GM23248 (cell line): ENCODE results near the gene SEMA4D. TPM values are rescaled to one million over a fixed set of nuclear protein-coding genes. Genes with fewer than 3 reads are reported as not detected.
A peak's percentile ranks its signal among the peaks of the same experiment; 100 is the strongest.

Source experiments
- DNase-seq: peaks from one replicate; pipeline ENCODE4 v3.0.0-alpha.2; 2015
- H2AFZ ChIP-seq: fragments of 200-600 bp; sonication (generic); 2 replicates; pipeline ENCODE4 v1.6.1; 2016; ENCODE audit warnings: antibody characterized with exemption
- H3F3A ChIP-seq: fragments of 200-600 bp; sonication (generic); 2 replicates; pipeline ENCODE4 v1.6.1; 2016; ENCODE audit warnings: mild to moderate bottlenecking, antibody characterized with exemption, mixed run types; ENCODE audit not compliant: insufficient read depth
- H3K27ac ChIP-seq: fragments of 200-600 bp; sonication (generic); 2 replicates; pipeline ENCODE4 v1.5.1; 2016; ENCODE audit warnings: mild to moderate bottlenecking
- H3K27me3 ChIP-seq: fragments of 200-600 bp; sonication (generic); replicated peaks from 2 replicates; pipeline ENCODE4 v1.6.1; 2016; ENCODE audit warnings: mild to moderate bottlenecking; ENCODE audit not compliant: insufficient read depth
- H3K36me3 ChIP-seq: fragments of 200-600 bp; sonication (generic); 2 replicates; pipeline ENCODE4 v1.6.1; 2016; ENCODE audit warnings: low read depth, mild to moderate bottlenecking
- H3K4me1 ChIP-seq: fragments of 200-600 bp; sonication (generic); 2 replicates; pipeline ENCODE4 v1.6.1; 2016; ENCODE audit warnings: mild to moderate bottlenecking; ENCODE audit not compliant: insufficient read depth
- H3K4me2 ChIP-seq: fragments of 200-600 bp; sonication (generic); one replicate; pipeline ENCODE4 v1.6.1; 2016; ENCODE audit warnings: mild to moderate bottlenecking; ENCODE audit not compliant: unreplicated experiment
- H3K4me3 ChIP-seq: fragments of 200-600 bp; sonication (generic); 2 replicates; pipeline ENCODE4 v1.5.1; 2016; ENCODE audit warnings: mild to moderate bottlenecking
- H3K79me2 ChIP-seq: fragments of 200-600 bp; sonication (generic); 2 replicates; pipeline ENCODE4 v1.6.1; 2016; ENCODE audit warnings: mild to moderate bottlenecking; ENCODE audit not compliant: insufficient read depth
- H3K9ac ChIP-seq: fragments of 200-600 bp; sonication (generic); 2 replicates; pipeline ENCODE4 v1.6.1; 2016; ENCODE audit warnings: mild to moderate bottlenecking
- H3K9me2 ChIP-seq: fragments of 200-600 bp; sonication (generic); 2 replicates; pipeline ENCODE4 v1.6.1; 2016; ENCODE audit warnings: mixed run types, mild to moderate bottlenecking, moderate library complexity; ENCODE audit not compliant: insufficient read depth
- H3K9me3 ChIP-seq: fragments of 200-600 bp; sonication (generic); one replicate; pipeline ENCODE4 v1.6.1; 2017; ENCODE audit warnings: low read depth
- H4K20me1 ChIP-seq: fragments of 200-600 bp; sonication (generic); 2 replicates; pipeline ENCODE4 v1.6.0; 2016; ENCODE audit not compliant: insufficient read depth
- EZH2 ChIP-seq: fragments of 200-600 bp; sonication (generic); IDR thresholded peaks from 2 replicates; pipeline ENCODE4 v1.6.1; 2018; ENCODE audit warnings: antibody characterized with exemption, mild to moderate bottlenecking; ENCODE audit not compliant: insufficient read depth, poor library complexity, severe bottlenecking
- EZH2phosphoT487 ChIP-seq: fragments of 200-600 bp; sonication (generic); IDR thresholded peaks from 2 replicates; pipeline ENCODE4 v1.6.1; 2018; ENCODE audit warnings: antibody characterized with exemption, moderate library complexity, mild to moderate bottlenecking, low read depth; ENCODE audit not compliant: insufficient read depth
- WGBS, 2 experiments: methylation state at CpG; one replicate each; pipeline ENCODE4 v1.1.6; 2015 to 2017; ENCODE audit warnings: low lambda C conversion rate in 2 of 2, low coverage in 1 of 2; ENCODE audit errors: missing lambda C conversion rate in 2 of 2; 5-methylcytosine and 5-hydroxymethylcytosine counted together
- in situ Hi-C: fragments of 300-500 bp; cut with MboI; formaldehyde crosslinking; loops from 2 replicates; pipeline ENCODE4 v1.15.0; 2020
- polyA plus RNA-seq: library from polyadenylated mRNA; unstranded; fragments of >200 nt; fragmentation: Nextera tagmentation; extraction: Ambion mirVana; gene quantifications from 2 replicates; pipeline ENCODE4 v1.2.1, GENCODE V29; 2016
- total RNA-seq: library from RNA; depleted of rRNA; stranded (reverse); fragments of >200 nt; shearing (Covaris generic); gene quantifications from 2 replicates; pipeline ENCODE4 v1.2.3, GENCODE V29; 2014

The SEMA4D gene
- total and polyA plus RNA-seq, 2 experiments from 2014 or later: 0.11 TPM

GRCh38 chr9:89366711-89367110 is 131.2 kb downstream of the SEMA4D start:
- H3K4me2 ChIP-seq: no peak overlapping the region
- no peaks in the 10 kb centered on the region for H4K20me1 ChIP-seq
- H3K79me2 ChIP-seq: no peaks in the 10 kb centered on the region
- no peaks in the 10 kb centered on the region for H3K36me3 ChIP-seq
- H2AFZ ChIP-seq: no peak overlapping the region
- H3K4me3 ChIP-seq: no peak overlapping the region
- H3K4me1 ChIP-seq: no peaks in the 10 kb centered on the region
- H3K27ac ChIP-seq: no peak overlapping the region
- no peak overlapping the region for H3K9ac ChIP-seq
- H3K9me3 ChIP-seq: no peaks in the 10 kb centered on the region
- no peaks in the 10 kb centered on the region for H3K27me3 ChIP-seq
- peak; percentile 29 for DNase-seq
- in situ Hi-C loops: no loop called here
- WGBS, 2 experiments: 75 to 81% methylated on average over 3 of the region's 3 CpGs
- TF ChIP-seq EZH2phosphoT487: no peak
- TF ChIP-seq EZH2: no peak
- H3K9me2 ChIP-seq: no peaks in the 10 kb centered on the region
- H3F3A ChIP-seq: no peaks in the 10 kb centered on the region

GRCh38 chr9:89365532-89365912 is 132.4 kb downstream of the SEMA4D start:
- in situ Hi-C loops: no loop called here
- Histone ChIP-seq H3K27ac (no peak overlapping the region), H2AFZ (no peak overlapping the region), H3K9me3 (no peaks in the 10 kb centered on the region), H3K4me1 (no peaks in the 10 kb centered on the region), H3K36me3 (peaks cover 6% of the 10 kb centered on the region; the same call in 1 of the 2 replicates), H3K4me2 (no peak overlapping the region), H3K9ac (no peak overlapping the region), H3K4me3 (no peak overlapping the region), H3K9me2 (no peaks in the 10 kb centered on the region), H3K79me2 (no peaks in the 10 kb centered on the region), H3F3A (no peaks in the 10 kb centered on the region), H4K20me1 (no peaks in the 10 kb centered on the region), H3K27me3 (no peaks in the 10 kb centered on the region)
- TF ChIP-seq EZH2phosphoT487 (no peak), EZH2 (no peak)
- 98 to 100% methylated on average over 2 of the region's 2 CpGs for WGBS, 2 experiments
- DNase-seq: no peak

- Histone ChIP-seq H4K20me1 (no peaks in the 10 kb centered on the region), H3K4me2 (no peak overlapping the region), H3K36me3 (peaks cover 6% of the 10 kb centered on the region; the same call in 1 of the 2 replicates), H3K4me1 (no peaks in the 10 kb centered on the region), H3K27me3 (no peaks in the 10 kb centered on the region), H3K79me2 (no peaks in the 10 kb centered on the region), H2AFZ (no peak overlapping the region), H3K4me3 (no peak overlapping the region), H3K9me2 (no peaks in the 10 kb centered on the region), H3K9ac (no peak overlapping the region), H3F3A (no peaks in the 10 kb centered on the region; the same call in 1 of the 2 replicates), H3K27ac (no peak overlapping the region), H3K9me3 (no peaks in the 10 kb centered on the region)
- TF ChIP-seq EZH2 (no peak), EZH2phosphoT487 (no peak)
- DNase-seq: no peak
- WGBS, 2 experiments: 94 to 95% methylated on average over 16 to 17 of the region's 17 CpGs
- in situ Hi-C loops: no loop called here
Observed at GRCh38 chr9:89364666-89365531, 133.0 kb downstream of the SEMA4D start.

GRCh38 chr9:89363921-89364665 is 133.8 kb downstream of the SEMA4D start:
- no peak overlapping the region for H3K4me3 ChIP-seq
- no peak overlapping the region for H3K27ac ChIP-seq
- no peaks in the 10 kb centered on the region; the same call in 1 of the 2 replicates for H3F3A ChIP-seq
- no peaks in the 10 kb centered on the region for H3K79me2 ChIP-seq
- no peaks in the 10 kb centered on the region for H3K27me3 ChIP-seq
- in situ Hi-C loops: no loop called here
- no peak overlapping the region for H3K4me2 ChIP-seq
- no peak overlapping the region for H3K9ac ChIP-seq
- no peaks in the 10 kb centered on the region for H4K20me1 ChIP-seq
- peaks cover 6% of the 10 kb centered on the region; the same call in 1 of the 2 replicates for H3K36me3 ChIP-seq
- H3K4me1 ChIP-seq: no peaks in the 10 kb centered on the region
- H3K9me2 ChIP-seq: no peaks in the 10 kb centered on the region
- H3K9me3 ChIP-seq: no peaks in the 10 kb centered on the region
- 78 to 82% methylated on average over 9 of the region's 9 CpGs for WGBS, 2 experiments
- TF ChIP-seq EZH2phosphoT487 (no peak), EZH2 (no peak)
- no peak for DNase-seq
- no peak overlapping the region for H2AFZ ChIP-seq
